Gastroesophageal sphincter (tissue), 3 donors: ENCODE data around the gene FXYD5.

Experiments
- EP300 ChIP-seq: sonication (generic); formaldehyde crosslinking; IDR thresholded peaks from one replicate; pipeline ENCODE4 v1.6.1; 2017; ENCODE audit warnings: antibody characterized with exemption, mild to moderate bottlenecking
- POLR2A ChIP-seq, 2 donors: fragments of 450-650 bp; IDR thresholded peaks; one replicate each; pipeline ENCODE4 v1.6.1; 2017; ENCODE audit warnings: antibody characterized with exemption in 2 of 2, mild to moderate bottlenecking in 2 of 2, moderate library complexity in 1 of 2
- POLR2AphosphoS5 ChIP-seq: sonication (generic); formaldehyde crosslinking; IDR thresholded peaks from one replicate; pipeline ENCODE4 v1.6.1; 2017; ENCODE audit warnings: antibody characterized with exemption
- TF ChIP-seq, protein P1 (sequence below), 4 experiments: fragments of 200-600 bp in 2 of 4; fragments of 450-650 bp in 2 of 4; sonication (generic) in 1 of 4; IDR thresholded peaks; one replicate each; pipeline ENCODE4 v1.5.1; 2017 to 2019; ENCODE audit warnings: antibody characterized with exemption in 4 of 4, mild to moderate bottlenecking in 2 of 4, moderate library complexity in 2 of 4

GRCh38 chr19:35199481-35199880 is 44.9 kb downstream of the FXYD5 start:
- TF ChIP-seq EP300 (no peak), POLR2A (IDR thresholded peaks at IDR 0.05) (no peak), POLR2AphosphoS5 (no peak)
- TF ChIP-seq, protein P1, sequence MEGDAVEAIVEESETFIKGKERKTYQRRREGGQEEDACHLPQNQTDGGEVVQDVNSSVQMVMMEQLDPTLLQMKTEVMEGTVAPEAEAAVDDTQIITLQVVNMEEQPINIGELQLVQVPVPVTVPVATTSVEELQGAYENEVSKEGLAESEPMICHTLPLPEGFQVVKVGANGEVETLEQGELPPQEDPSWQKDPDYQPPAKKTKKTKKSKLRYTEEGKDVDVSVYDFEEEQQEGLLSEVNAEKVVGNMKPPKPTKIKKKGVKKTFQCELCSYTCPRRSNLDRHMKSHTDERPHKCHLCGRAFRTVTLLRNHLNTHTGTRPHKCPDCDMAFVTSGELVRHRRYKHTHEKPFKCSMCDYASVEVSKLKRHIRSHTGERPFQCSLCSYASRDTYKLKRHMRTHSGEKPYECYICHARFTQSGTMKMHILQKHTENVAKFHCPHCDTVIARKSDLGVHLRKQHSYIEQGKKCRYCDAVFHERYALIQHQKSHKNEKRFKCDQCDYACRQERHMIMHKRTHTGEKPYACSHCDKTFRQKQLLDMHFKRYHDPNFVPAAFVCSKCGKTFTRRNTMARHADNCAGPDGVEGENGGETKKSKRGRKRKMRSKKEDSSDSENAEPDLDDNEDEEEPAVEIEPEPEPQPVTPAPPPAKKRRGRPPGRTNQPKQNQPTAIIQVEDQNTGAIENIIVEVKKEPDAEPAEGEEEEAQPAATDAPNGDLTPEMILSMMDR (IDR thresholded peaks at IDR 0.05), result no peak
